Activated CD8-positive, alpha-beta memory T cell treated with anti-CD3 and anti-CD28 coated beads for 24 hours (primary cell): ENCODE measurements around the gene GAS7.
"Not testable (repeated sequence)": the region's sequence is repeated elsewhere in the genome, so short reads cannot be mapped to it uniquely, and the experiment has no call there.

ENCODE experiments used
- DNase-seq: peaks from one replicate; pipeline ENCODE4 v3.0.0-alpha.2; 2020

Gene GAS7

GRCh38 chr17:10105513-10106001, 92.8 kb downstream of the GAS7 start:
- DNase-seq = no peak

GRCh38 chr17:10103712-10104111, 94.7 kb downstream of the GAS7 start:
- no peak for DNase-seq

- no peak for DNase-seq
These were observed 95.6 kb downstream of the GAS7 start for GRCh38 chr17:10102817-10103216.

- DNase-seq = no peak
These were observed 99.3 kb downstream of the GAS7 start for GRCh38 chr17:10099051-10099571.

GRCh38 chr17:10096596-10096995, 101.8 kb downstream of the GAS7 start:
- no peak for DNase-seq

- not testable (repeated sequence) for DNase-seq
These were observed 103.1 kb downstream of the GAS7 start for GRCh38 chr17:10095295-10095694.

GRCh38 chr17:10094797-10095196, 103.6 kb downstream of the GAS7 start:
- no peak for DNase-seq

- no peak for DNase-seq
These were observed 105.8 kb downstream of the GAS7 start for GRCh38 chr17:10092595-10092994.

GRCh38 chr17:10091046-10091445, 107.4 kb downstream of the GAS7 start:
- DNase-seq = no peak

GRCh38 chr17:10089196-10089804, 109.1 kb downstream of the GAS7 start:
- DNase-seq = no peak

- no peak for DNase-seq
These were observed 110.0 kb downstream of the GAS7 start for GRCh38 chr17:10088444-10088843.

- DNase-seq = no peak
These were observed 111.1 kb downstream of the GAS7 start for GRCh38 chr17:10087355-10087754.

- no peak for DNase-seq
These were observed 114.5 kb downstream of the GAS7 start for GRCh38 chr17:10083864-10084263.

- DNase-seq = no peak
These were observed 115.6 kb downstream of the GAS7 start for GRCh38 chr17:10082795-10083194.

- no peak for DNase-seq
These were observed 116.7 kb downstream of the GAS7 start for GRCh38 chr17:10081571-10082169.

- DNase-seq = no peak
These were observed 120.7 kb downstream of the GAS7 start for GRCh38 chr17:10077561-10078299.

- no peak for DNase-seq
These were observed 122.5 kb downstream of the GAS7 start for GRCh38 chr17:10075919-10076318.

GRCh38 chr17:10073941-10074340, 124.5 kb downstream of the GAS7 start:
- DNase-seq = no peak

GRCh38 chr17:10072556-10073425, 125.6 kb downstream of the GAS7 start:
- no peak for DNase-seq

- DNase-seq = no peak
These were observed 126.3 kb downstream of the GAS7 start for GRCh38 chr17:10072086-10072485.

- DNase-seq = no peak
These were observed 127.3 kb downstream of the GAS7 start for GRCh38 chr17:10071141-10071540.

- no peak for DNase-seq
These were observed 127.7 kb downstream of the GAS7 start for GRCh38 chr17:10070690-10071089.

GRCh38 chr17:10069301-10069700, 129.1 kb downstream of the GAS7 start:
- no peak for DNase-seq
